Type B pancreatic cell (in vitro differentiated cells): ENCODE results near the gene LIPT2. TPM values are rescaled to one million over a fixed set of nuclear protein-coding genes. Genes with fewer than 3 reads are reported as not detected.
A peak's percentile ranks its signal among the peaks of the same experiment; 100 is the strongest.

Experiments
- DNase-seq: peaks from one replicate; pipeline ENCODE4 v3.0.0; 2021; ENCODE audit warnings: mixed read lengths; ENCODE audit not compliant: unreplicated experiment; ENCODE audit errors: extremely low spot score
- H3K27ac Mint-ChIP-seq: 2 replicates; pipeline ENCODE4 v1.8.0; 2021; ENCODE audit warnings: mild to moderate bottlenecking, mixed read lengths
- H3K27me3 Mint-ChIP-seq: 2 replicates; pipeline ENCODE4 v1.8.0; 2021; ENCODE audit warnings: mixed read lengths
- H3K36me3 Mint-ChIP-seq: 2 replicates; pipeline ENCODE4 v1.8.0; 2021; ENCODE audit warnings: mixed read lengths
- H3K4me1 Mint-ChIP-seq: one replicate; pipeline ENCODE4 v1.8.0; 2021; ENCODE audit warnings: mixed read lengths; ENCODE audit not compliant: unreplicated experiment
- H3K4me3 Mint-ChIP-seq: 2 replicates; pipeline ENCODE4 v1.8.0; 2021; ENCODE audit warnings: mild to moderate bottlenecking, mixed read lengths
- H3K9me3 Mint-ChIP-seq: 2 replicates; pipeline ENCODE4 v1.8.0; 2021; ENCODE audit warnings: mixed read lengths
- total RNA-seq: library from RNA; stranded (reverse); gene quantifications from 2 replicates; pipeline ENCODE4 v1.2.1, GENCODE V29; 2021; ENCODE audit warnings: low replicate concordance
- TF ChIP-seq, protein P1 (sequence below): fragments of 200-600 bp; sonication (generic); conservative IDR thresholded peaks from 2 replicates; pipeline ENCODE4 v1.5.0; 2021; ENCODE audit warnings: antibody characterized with exemption, mild to moderate bottlenecking

Gene LIPT2
- total RNA-seq, 1 donor from 2014 or later: 5.6 TPM

DNA sequence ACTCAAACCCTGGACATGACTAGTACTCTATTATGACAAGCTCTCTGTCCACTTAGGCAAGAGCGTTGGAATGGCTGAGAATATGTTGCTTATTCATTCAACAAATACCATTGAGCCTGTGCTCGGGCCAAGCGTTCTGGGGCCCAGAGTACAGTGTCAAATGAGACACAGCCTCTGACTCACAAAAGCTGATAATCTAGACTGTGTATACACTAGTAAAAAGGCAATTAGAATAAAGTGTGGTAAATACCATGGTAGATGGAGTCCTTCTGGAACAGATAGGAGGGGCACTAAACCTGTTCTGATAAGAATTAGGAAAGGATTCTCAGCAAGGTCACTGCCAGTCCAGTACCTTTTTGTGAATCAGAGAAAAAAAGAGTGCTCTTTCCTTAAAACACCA lies 50.9 kb downstream of the LIPT2 start:
- peak overlapping the region; percentile 29 for H3K27ac Mint-ChIP-seq
- no peaks in the 10 kb centered on the region for H3K36me3 Mint-ChIP-seq
- H3K4me3 Mint-ChIP-seq: no peak overlapping the region
- H3K27me3 Mint-ChIP-seq: no peaks in the 10 kb centered on the region
- no peaks in the 10 kb centered on the region for H3K9me3 Mint-ChIP-seq
- TF ChIP-seq, protein P1, sequence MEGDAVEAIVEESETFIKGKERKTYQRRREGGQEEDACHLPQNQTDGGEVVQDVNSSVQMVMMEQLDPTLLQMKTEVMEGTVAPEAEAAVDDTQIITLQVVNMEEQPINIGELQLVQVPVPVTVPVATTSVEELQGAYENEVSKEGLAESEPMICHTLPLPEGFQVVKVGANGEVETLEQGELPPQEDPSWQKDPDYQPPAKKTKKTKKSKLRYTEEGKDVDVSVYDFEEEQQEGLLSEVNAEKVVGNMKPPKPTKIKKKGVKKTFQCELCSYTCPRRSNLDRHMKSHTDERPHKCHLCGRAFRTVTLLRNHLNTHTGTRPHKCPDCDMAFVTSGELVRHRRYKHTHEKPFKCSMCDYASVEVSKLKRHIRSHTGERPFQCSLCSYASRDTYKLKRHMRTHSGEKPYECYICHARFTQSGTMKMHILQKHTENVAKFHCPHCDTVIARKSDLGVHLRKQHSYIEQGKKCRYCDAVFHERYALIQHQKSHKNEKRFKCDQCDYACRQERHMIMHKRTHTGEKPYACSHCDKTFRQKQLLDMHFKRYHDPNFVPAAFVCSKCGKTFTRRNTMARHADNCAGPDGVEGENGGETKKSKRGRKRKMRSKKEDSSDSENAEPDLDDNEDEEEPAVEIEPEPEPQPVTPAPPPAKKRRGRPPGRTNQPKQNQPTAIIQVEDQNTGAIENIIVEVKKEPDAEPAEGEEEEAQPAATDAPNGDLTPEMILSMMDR: no peak
- no peak for DNase-seq
- peaks cover 24% of the 10 kb centered on the region for H3K4me1 Mint-ChIP-seq

Other genes starting within 250 kb of the LIPT2 start
- gene P4HA3, start 182.1 kb downstream of the LIPT2 start, total RNA-seq: 0.17 and 0.34 TPM in 2 replicates
- 5.0 and 10.3 TPM in 2 replicates for gene PGM2L1, start 95.3 kb downstream of the LIPT2 start, total RNA-seq
- gene KCNE3, start 26.2 kb downstream of the LIPT2 start, total RNA-seq: 7.3 and 12.5 TPM in 2 replicates
- gene POLD3, start 98.9 kb upstream of the LIPT2 start, total RNA-seq: 19.9 and 32.9 TPM in 2 replicates
- gene CHRDL2, start 237.7 kb upstream of the LIPT2 start, total RNA-seq: 1.4 TPM in 1 of 2 replicates, not detected in the other